GM18507 (cell line): ENCODE results near the gene TBC1D9.

Experiments used
- DNase-seq: peaks from one replicate; pipeline ENCODE4 v3.0.0; 2011; ENCODE audit warnings: low read depth; ENCODE audit not compliant: insufficient read length; ENCODE audit errors: extremely low spot score
- FAIRE-seq: peaks from 2 replicates; lab custom pipeline; 2011; peaks lifted over from hg19 to GRCh38; lab: Jason Lieb, UNC

TBC1D9 gene

GRCh38 chr4:140639066-140639465 lies 117.1 kb downstream of the TBC1D9 start:
- DNase-seq (no peak), FAIRE-seq (no peak)

- FAIRE-seq = peak; percentile 75
- DNase-seq = peak; percentile 29
Measured at GRCh38 chr4:140637836-140638235, 118.3 kb downstream of the TBC1D9 start.

GRCh38 chr4:140635606-140636005 lies 120.6 kb downstream of the TBC1D9 start:
- no peak for FAIRE-seq
- DNase-seq = no peak

GRCh38 chr4:140633951-140634350 lies 122.2 kb downstream of the TBC1D9 start:
- DNase-seq (no peak), FAIRE-seq (no peak)

- DNase-seq = no peak
- no peak for FAIRE-seq
Measured at GRCh38 chr4:140633124-140633523, 123.1 kb downstream of the TBC1D9 start.

GRCh38 chr4:140630246-140630645 lies 125.9 kb downstream of the TBC1D9 start:
- no peak for FAIRE-seq

GRCh38 chr4:140628016-140628415 lies 128.2 kb downstream of the TBC1D9 start:
- FAIRE-seq (no peak), DNase-seq (no peak)

More at GRCh38 chr4:140630246-140630645, 125.9 kb downstream of the TBC1D9 start:
- no peak for DNase-seq

- no peak for FAIRE-seq
- DNase-seq = no peak
Measured at GRCh38 chr4:140626661-140627376, 129.4 kb downstream of the TBC1D9 start.

- FAIRE-seq = no peak
- DNase-seq = no peak
Measured at GRCh38 chr4:140622333-140622958, 133.7 kb downstream of the TBC1D9 start.

- FAIRE-seq = no peak
- no peak for DNase-seq
Measured at GRCh38 chr4:140621161-140621560, 135.0 kb downstream of the TBC1D9 start.

GRCh38 chr4:140617499-140618248 lies 138.5 kb downstream of the TBC1D9 start:
- no peak for DNase-seq
- FAIRE-seq = no peak

GRCh38 chr4:140615451-140615850 lies 140.7 kb downstream of the TBC1D9 start:
- no peak for FAIRE-seq

GRCh38 chr4:140612357-140612756 lies 143.8 kb downstream of the TBC1D9 start:
- no peak for FAIRE-seq
- DNase-seq = no peak

More at GRCh38 chr4:140615451-140615850, 140.7 kb downstream of the TBC1D9 start:
- DNase-seq = no peak

GRCh38 chr4:140611854-140612253 lies 144.3 kb downstream of the TBC1D9 start:
- DNase-seq (no peak), FAIRE-seq (no peak)

GRCh38 chr4:140609548-140610425 lies 146.4 kb downstream of the TBC1D9 start:
- peak; percentile 80 for FAIRE-seq
- peak; percentile 29 for DNase-seq

- no peak for FAIRE-seq
- DNase-seq = no peak
Measured at GRCh38 chr4:140607852-140608251, 148.3 kb downstream of the TBC1D9 start.

GRCh38 chr4:140604544-140604943 lies 151.6 kb downstream of the TBC1D9 start:
- FAIRE-seq (no peak), DNase-seq (no peak)

GRCh38 chr4:140603286-140603685 lies 152.9 kb downstream of the TBC1D9 start:
- FAIRE-seq = no peak

GRCh38 chr4:140602714-140603113 lies 153.5 kb downstream of the TBC1D9 start:
- FAIRE-seq (no peak), DNase-seq (no peak)

More at GRCh38 chr4:140603286-140603685, 152.9 kb downstream of the TBC1D9 start:
- no peak for DNase-seq
